GM10266 (cell line): Measurements from ENCODE around the gene RPL10.

Source experiments
- DNase-seq: peaks from one replicate; pipeline ENCODE4 v3.0.0; 2012; ENCODE audit errors: extremely low spot score
- CTCF ChIP-seq: IDR thresholded peaks from 2 replicates; pipeline ENCODE4 v1.5.1; 2012; ENCODE audit warnings: mild to moderate bottlenecking, low read depth; ENCODE audit not compliant: control insufficient read depth, insufficient read depth; ENCODE audit errors: missing control alignments

The RPL10 gene

DNA sequence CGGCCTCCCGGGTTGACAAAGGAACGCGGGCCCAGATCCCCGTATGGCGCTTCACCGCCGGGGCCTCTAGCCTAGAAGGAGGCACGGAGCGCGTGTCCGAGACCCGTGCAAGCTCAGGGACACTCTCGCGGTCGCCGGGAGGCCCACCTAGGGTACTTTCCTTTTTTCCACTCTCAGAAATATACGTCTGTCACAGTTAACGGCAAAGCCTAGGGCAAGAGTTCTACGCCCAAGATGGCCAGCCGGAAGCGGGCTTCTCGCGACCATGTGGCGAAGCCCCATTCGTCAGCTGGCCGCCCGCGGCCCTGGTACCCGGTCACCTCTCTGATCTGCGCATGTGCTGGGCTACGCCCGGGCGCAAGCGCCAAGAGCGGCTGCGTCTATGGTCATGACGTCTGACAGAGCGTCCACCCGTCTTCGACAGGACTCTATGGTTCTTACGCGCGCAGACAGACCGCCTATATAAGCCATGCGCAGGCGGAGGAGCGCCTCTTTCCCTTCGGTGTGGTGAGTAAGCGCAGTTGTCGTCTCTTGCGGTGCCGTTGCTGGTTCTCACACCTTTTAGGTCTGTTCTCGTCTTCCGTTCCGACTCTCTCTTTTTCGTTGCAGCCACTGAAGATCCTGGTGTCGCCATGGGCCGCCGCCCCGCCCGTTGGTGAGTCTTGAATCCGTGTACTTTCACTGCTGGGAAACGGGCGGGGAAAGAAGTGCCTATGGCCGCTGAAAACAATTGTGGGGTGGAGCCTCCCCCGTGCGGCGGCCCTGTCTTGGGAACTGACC lies at the start of gene RPL10:
RPL10 (plus strand) TSS at position 490 of the 780 bp plus-strand sequence; CDS start at position 633, 143 bp downstream.
- peak; percentile 93 for DNase-seq
- no peak for TF ChIP-seq CTCF

DNA sequence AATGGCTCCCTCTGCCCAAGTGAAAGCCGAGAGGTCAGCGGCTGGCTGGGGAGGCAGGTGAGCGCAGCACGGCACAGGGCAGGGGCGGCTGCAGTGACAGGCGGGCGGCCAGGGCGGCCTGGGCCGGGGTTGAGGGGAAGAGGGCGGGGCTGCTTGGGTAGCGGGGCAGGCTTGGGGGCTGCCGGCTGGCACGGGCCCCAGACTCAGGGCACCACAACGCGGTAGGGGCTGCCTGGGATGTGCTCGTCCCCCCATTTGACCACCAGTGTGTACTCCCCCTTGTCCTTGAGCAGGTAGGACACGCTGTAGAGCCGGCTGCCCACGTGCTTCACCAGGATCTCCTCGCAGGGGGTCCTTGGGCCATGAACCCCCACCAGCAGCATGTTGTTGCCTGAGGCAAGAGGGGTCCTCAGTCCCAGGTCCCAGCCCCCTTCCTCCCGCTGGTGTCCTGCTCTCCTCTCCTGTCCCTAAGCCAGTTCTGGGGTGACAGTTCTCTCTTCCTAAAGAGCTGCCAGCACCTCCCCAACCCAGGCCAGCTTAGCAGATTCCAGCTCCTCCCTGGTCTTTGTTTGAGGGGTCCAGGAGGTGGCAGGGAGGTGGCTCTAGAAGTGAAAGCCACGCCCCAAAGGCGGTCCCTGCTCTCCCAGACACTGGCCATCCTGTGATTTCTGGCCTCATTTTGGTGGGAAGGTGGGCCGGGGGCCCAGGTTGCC lies 49.4 kb upstream of the RPL10 start:
- no peak for TF ChIP-seq CTCF
- DNase-seq = no peak

GRCh38 chrX:154349359-154349935 lies 48.7 kb upstream of the RPL10 start:
- DNase-seq = no peak
- TF ChIP-seq CTCF = no peak

DNA sequence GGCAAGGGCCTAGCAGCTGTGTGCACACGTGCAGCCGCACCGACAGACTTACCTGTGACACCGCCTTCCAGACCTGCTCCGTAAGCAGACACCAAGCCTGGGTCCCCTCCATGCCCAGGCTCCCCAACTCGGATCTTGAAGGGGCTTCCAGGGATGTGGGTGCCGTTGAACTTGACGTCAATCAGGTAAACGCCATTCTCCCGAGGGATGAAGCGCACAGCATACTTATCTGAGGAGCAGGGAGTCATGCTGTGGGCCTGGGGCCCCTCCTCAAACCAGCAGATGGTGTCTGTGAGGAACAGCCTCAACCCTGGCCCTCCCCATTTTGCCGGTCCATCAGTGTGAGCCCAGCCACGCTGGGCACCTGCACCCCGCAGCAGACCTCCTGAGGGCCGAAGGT lies 48.2 kb upstream of the RPL10 start:
- no peak for TF ChIP-seq CTCF
- no peak for DNase-seq

- no peak for DNase-seq
- TF ChIP-seq CTCF = no peak
These were observed 47.6 kb upstream of the RPL10 start for GRCh38 chrX:154350429-154351182.

- no peak for TF ChIP-seq CTCF
- no peak for DNase-seq
These were observed 46.8 kb upstream of the RPL10 start for GRCh38 chrX:154351183-154352011.
